WTC11 (cell line): ENCODE data around the gene VGLL3. TPM values are rescaled to one million over a fixed set of nuclear protein-coding genes. Genes with fewer than 3 reads are reported as not detected.

Experiments used
- ATAC-seq: fragments of 200-7000 bp; cut with Tn5 transposase; 2 replicates; pipeline ENCODE4 v1.10.0; 2021; ENCODE audit warnings: mild to moderate bottlenecking, moderate library complexity
- CTCF ChIA-PET: fragments of 300-600 bp; sonication (Branson Sonifier 250); formaldehyde crosslinking; loops from one replicate; lab custom pipeline; 2021; ENCODE audit warnings: antibody characterized with exemption; lab: Charles Lee
- POLR2A ChIA-PET: fragments of 350-600 bp; sonication (Branson Sonifier 250); formaldehyde crosslinking; loops from one replicate; lab custom pipeline; 2021; ENCODE audit warnings: antibody characterized with exemption; lab: Charles Lee
- DNase-seq: peaks from one replicate; pipeline ENCODE4 v3.0.0; 2021; ENCODE audit warnings: low spot score
- H3K27ac Mint-ChIP-seq: 2 replicates; pipeline ENCODE4 v1.8.0; 2021; ENCODE audit warnings: mixed read lengths
- H3K27me3 Mint-ChIP-seq: 2 replicates; pipeline ENCODE4 v1.8.0; 2021; ENCODE audit warnings: low read depth, mild to moderate bottlenecking, moderate library complexity, mixed read lengths
- H3K36me3 Mint-ChIP-seq: 2 replicates; pipeline ENCODE4 v1.8.0; 2021; ENCODE audit warnings: mixed read lengths
- H3K4me1 Mint-ChIP-seq: 2 replicates; pipeline ENCODE4 v1.8.0; 2022; ENCODE audit warnings: mixed read lengths
- H3K4me3 Mint-ChIP-seq: 2 replicates; pipeline ENCODE4 v1.8.0; 2021; ENCODE audit warnings: mild to moderate bottlenecking, moderate library complexity, mixed read lengths
- H3K9me3 Mint-ChIP-seq: 2 replicates; pipeline ENCODE4 v1.8.0; 2021; ENCODE audit warnings: mixed read lengths
- ATF3 ChIP-seq: sonication (generic); formaldehyde crosslinking; conservative IDR thresholded peaks from 2 replicates; pipeline ENCODE4 v1.8.1; 2022; ENCODE audit warnings: mild to moderate bottlenecking, missing genetic modification reagents
- E2F1 ChIP-seq: sonication (generic); formaldehyde crosslinking; IDR thresholded peaks from 2 replicates; pipeline ENCODE4 v1.8.0; 2022; ENCODE audit warnings: mild to moderate bottlenecking, missing genetic modification reagents
- ELF4 ChIP-seq: sonication (generic); formaldehyde crosslinking; IDR thresholded peaks from 2 replicates; pipeline ENCODE4 v1.8.1; 2022; ENCODE audit warnings: low read depth, mild to moderate bottlenecking, moderate library complexity, missing genetic modification reagents
- EMX1 ChIP-seq: fragments of 250-450 bp; sonication (Bioruptor Pico); IDR thresholded peaks from 2 replicates; pipeline ENCODE4 v1.8.0; 2021; ENCODE audit warnings: mild to moderate bottlenecking
- FOXK1 ChIP-seq: sonication (generic); formaldehyde crosslinking; IDR thresholded peaks from 2 replicates; pipeline ENCODE4 v1.8.0; 2022; ENCODE audit warnings: mild to moderate bottlenecking, moderate library complexity, missing genetic modification reagents
- IRF1 ChIP-seq: sonication (generic); formaldehyde crosslinking; IDR thresholded peaks from 2 replicates; pipeline ENCODE4 v1.8.0; 2023; ENCODE audit warnings: missing genetic modification reagents
- KAT7 ChIP-seq: sonication (generic); formaldehyde crosslinking; IDR thresholded peaks from 2 replicates; pipeline ENCODE4 v1.8.1; 2023; ENCODE audit warnings: missing genetic modification reagents, mild to moderate bottlenecking, borderline replicate concordance
- MLX ChIP-seq: sonication (generic); formaldehyde crosslinking; IDR thresholded peaks from 2 replicates; pipeline ENCODE4 v1.8.1; 2023; ENCODE audit warnings: mild to moderate bottlenecking, missing genetic modification reagents, moderate library complexity
- NR1H2 ChIP-seq: sonication (generic); formaldehyde crosslinking; IDR thresholded peaks from 2 replicates; pipeline ENCODE4 v1.9.0; 2021; ENCODE audit warnings: mild to moderate bottlenecking, moderate library complexity, missing genetic modification reagents
- NR2C2 ChIP-seq: sonication (generic); formaldehyde crosslinking; IDR thresholded peaks from 2 replicates; pipeline ENCODE4 v1.8.0; 2022; ENCODE audit warnings: mild to moderate bottlenecking, missing genetic modification reagents
- PRRX2 ChIP-seq: fragments of 250-450 bp; sonication (Bioruptor Pico); IDR thresholded peaks from 2 replicates; pipeline ENCODE4 v1.8.0; 2021; ENCODE audit warnings: mild to moderate bottlenecking
- STAT6 ChIP-seq: sonication (generic); formaldehyde crosslinking; conservative IDR thresholded peaks from 2 replicates; pipeline ENCODE4 v1.8.1; 2023; ENCODE audit warnings: mild to moderate bottlenecking, low read depth, missing genetic modification reagents, moderate library complexity
- USF1 ChIP-seq: sonication (generic); formaldehyde crosslinking; IDR thresholded peaks from 2 replicates; pipeline ENCODE4 v1.8.0; 2022; ENCODE audit warnings: mild to moderate bottlenecking, missing genetic modification reagents
- USF2 ChIP-seq: sonication (generic); formaldehyde crosslinking; IDR thresholded peaks from 2 replicates; pipeline ENCODE4 v1.8.1; 2023; ENCODE audit warnings: mild to moderate bottlenecking, missing genetic modification reagents, moderate library complexity
- ZBTB43 ChIP-seq: sonication (generic); formaldehyde crosslinking; IDR thresholded peaks from 2 replicates; pipeline ENCODE4 v1.8.1; 2023; ENCODE audit warnings: mild to moderate bottlenecking, missing genetic modification reagents
- ZNF219 ChIP-seq: sonication (generic); formaldehyde crosslinking; IDR thresholded peaks from 2 replicates; pipeline ENCODE4 v1.8.0; 2023; ENCODE audit warnings: missing genetic modification reagents, mild to moderate bottlenecking, borderline replicate concordance
- ZNF281 ChIP-seq: sonication (generic); formaldehyde crosslinking; IDR thresholded peaks from 2 replicates; pipeline ENCODE4 v1.8.0; 2023; ENCODE audit warnings: mild to moderate bottlenecking, missing genetic modification reagents
- ZNF317 ChIP-seq: sonication (generic); formaldehyde crosslinking; IDR thresholded peaks from 2 replicates; pipeline ENCODE4 v1.8.1; 2023; ENCODE audit warnings: low read depth, mild to moderate bottlenecking, moderate library complexity, missing genetic modification reagents, borderline replicate concordance
- ZNF425 ChIP-seq: fragments of 250-450 bp; sonication (Bioruptor Pico); conservative IDR thresholded peaks from 2 replicates; pipeline ENCODE4 v1.9.0; 2021; ENCODE audit warnings: mild to moderate bottlenecking
- total RNA-seq: library from RNA; stranded (reverse); gene quantifications from 3 replicates; pipeline ENCODE4 v1.2.3, GENCODE V29; 2021

Gene VGLL3
- total RNA-seq, 1 experiment from 2014 or later = 10.4 TPM

- ChIA-PET CTCF (no interaction called here), POLR2A (no interaction called here)
- TF ChIP-seq ZNF425 (CRISPR knock-in tag) (no peak), USF1 (CRISPR knock-in tag) (no peak), ZNF219 (CRISPR knock-in tag) (no peak), NR1H2 (CRISPR knock-in tag) (no peak), KAT7 (no peak), ELF4 (CRISPR knock-in tag) (no peak), FOXK1 (no peak)
- H3K27me3 Mint-ChIP-seq = no peaks in the 10 kb centered on the region
- no peak for DNase-seq
- peaks cover 9% of the 10 kb centered on the region for H3K9me3 Mint-ChIP-seq
- H3K4me3 Mint-ChIP-seq = no peak overlapping the region
- H3K36me3 Mint-ChIP-seq = peaks cover 6% of the 10 kb centered on the region; the same call in 1 of the 2 replicates
- peaks cover 5% of the 10 kb centered on the region for H3K4me1 Mint-ChIP-seq
- H3K27ac Mint-ChIP-seq = no peak overlapping the region
- no peak for ATAC-seq
Observed at GRCh38 chr3:86965166-86965565, 25.8 kb downstream of the VGLL3 start.

GRCh38 chr3:86963611-86964010, 27.3 kb downstream of the VGLL3 start:
- POLR2A ChIA-PET = no interaction called here
- TF ChIP-seq MLX (CRISPR knock-in tag) (no peak), NR2C2 (CRISPR knock-in tag) (no peak), ZNF317 (no peak), E2F1 (CRISPR knock-in tag) (no peak), ZNF281 (CRISPR knock-in tag) (no peak), PRRX2 (CRISPR knock-in tag) (no peak), STAT6 (CRISPR knock-in tag) (no peak), ZBTB43 (CRISPR knock-in tag) (no peak), IRF1 (CRISPR knock-in tag) (no peak), EMX1 (CRISPR knock-in tag) (no peak), ATF3 (CRISPR knock-in tag) (no peak), USF2 (CRISPR knock-in tag) (no peak)
- H3K27me3 Mint-ChIP-seq = no peaks in the 10 kb centered on the region

More at GRCh38 chr3:86963611-86964010, 27.3 kb downstream of the VGLL3 start:
- ATAC-seq (no peak), DNase-seq (no peak)
- no peak overlapping the region for H3K4me3 Mint-ChIP-seq
- H3K9me3 Mint-ChIP-seq = peaks cover 4% of the 10 kb centered on the region; the same call in 1 of the 2 replicates
- 0 out of 2 replicates have a peak, but pooled peaks cover 4% of the 10 kb centered on the region for H3K36me3 Mint-ChIP-seq
- peaks cover 8% of the 10 kb centered on the region for H3K4me1 Mint-ChIP-seq
- H3K27ac Mint-ChIP-seq = no peak overlapping the region
- CTCF ChIA-PET = no interaction called here
